GM19324 (cell line): ENCODE results near the gene WDR76.

Experiments used
- ATAC-seq: cut with Tn5 transposase; IDR thresholded peaks from one replicate; pipeline ENCODE4 v1.9.1; 2021; ENCODE audit warnings: mild to moderate bottlenecking, moderate library complexity; ENCODE audit not compliant: unreplicated experiment, low FRiP score

WDR76 gene

GRCh38 chr15:43873651-43874050 lies 46.8 kb downstream of the WDR76 start:
- ATAC-seq: no peak

- no peak for ATAC-seq
Measured at GRCh38 chr15:43876872-43877271, 50.1 kb downstream of the WDR76 start.

DNA sequence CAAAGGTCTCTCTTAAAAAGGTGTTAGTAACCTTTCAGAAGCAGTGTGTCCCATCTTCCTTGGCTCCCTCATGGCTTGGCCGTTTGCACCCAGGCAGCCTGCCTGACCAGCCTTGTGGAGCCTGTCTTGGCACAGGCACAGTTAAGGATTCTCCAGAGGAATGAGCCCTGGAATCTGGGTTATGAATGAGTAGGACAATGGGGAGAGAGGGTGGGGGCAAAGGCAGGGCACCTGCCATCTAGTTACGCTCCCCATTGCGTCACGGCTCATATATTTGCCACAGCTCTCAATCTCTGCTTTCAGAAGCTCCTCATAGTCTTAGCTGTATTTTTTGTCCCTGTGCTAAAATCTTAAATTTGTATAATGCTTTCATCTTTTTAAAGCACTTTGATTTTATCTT lies 50.6 kb downstream of the WDR76 start:
- no peak for ATAC-seq

DNA sequence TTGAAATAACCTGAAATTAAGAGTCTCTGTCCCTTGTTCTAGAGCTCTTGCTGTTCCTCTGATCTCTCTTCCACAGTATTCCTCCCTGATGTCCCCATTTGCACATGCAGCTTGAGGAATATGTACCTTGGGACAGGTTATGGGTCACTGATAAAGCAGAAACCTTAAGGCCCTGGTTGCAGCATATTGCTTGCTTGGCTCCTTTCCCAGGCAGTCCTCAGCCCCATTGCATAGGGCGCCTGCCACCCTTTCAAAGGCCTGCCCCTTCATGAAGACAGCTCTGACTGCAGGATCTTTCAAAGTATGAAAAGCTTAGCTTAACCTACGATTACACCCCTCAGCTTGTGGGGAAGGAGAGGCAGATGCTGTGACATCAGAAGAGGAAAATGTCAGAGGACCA lies 51.6 kb downstream of the WDR76 start:
- no peak for ATAC-seq

DNA sequence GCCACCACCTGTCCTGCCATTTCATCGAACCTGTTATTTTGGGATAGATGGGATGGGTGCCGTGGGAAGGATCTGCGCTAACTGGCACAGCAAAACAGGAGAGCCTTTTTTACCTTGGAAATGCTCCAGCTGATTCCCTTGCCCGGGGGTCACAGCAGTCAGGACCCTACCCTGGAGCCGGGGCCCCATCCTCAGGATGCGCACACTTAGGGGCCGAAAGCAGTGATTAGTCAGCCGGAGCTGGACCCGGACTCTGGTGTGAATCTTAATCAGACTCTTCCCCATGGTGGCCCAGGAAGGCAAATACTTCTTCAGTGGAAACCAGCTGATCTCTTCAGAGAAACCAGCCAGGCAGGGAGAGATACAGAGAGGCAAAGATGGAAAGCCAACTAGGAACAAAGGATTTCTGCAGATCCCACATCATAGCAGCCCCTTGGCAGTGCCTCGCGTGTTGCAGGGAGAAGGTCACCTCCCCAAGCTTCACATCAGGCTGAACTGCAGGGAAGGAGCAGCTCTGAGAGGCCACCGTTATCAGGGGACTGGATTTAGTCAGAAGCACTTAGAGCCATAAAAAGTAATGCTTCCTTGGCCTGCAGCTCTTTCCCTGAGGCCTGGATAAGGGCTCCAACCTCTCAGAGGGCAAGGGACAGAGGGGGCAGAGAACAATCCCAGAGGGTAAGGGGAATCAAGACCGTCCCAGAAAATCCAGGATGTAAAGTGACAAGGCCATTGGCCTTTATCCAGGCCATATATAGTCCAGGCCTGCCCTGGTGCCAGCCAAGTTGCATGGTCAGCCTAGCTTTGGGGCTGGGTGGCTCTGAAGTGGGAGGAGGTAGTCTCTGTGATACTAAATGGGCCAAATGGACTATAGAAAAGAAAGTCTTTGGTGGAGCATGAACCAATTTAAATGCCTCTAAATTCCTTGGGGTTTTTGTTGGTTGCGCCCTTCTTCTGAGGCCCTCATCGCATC lies 52.9 kb downstream of the WDR76 start:
- ATAC-seq: no peak

GRCh38 chr15:43880406-43881194 lies 53.8 kb downstream of the WDR76 start:
- no peak for ATAC-seq

- ATAC-seq: no peak
Measured at GRCh38 chr15:43881245-43881644, 54.4 kb downstream of the WDR76 start.

DNA sequence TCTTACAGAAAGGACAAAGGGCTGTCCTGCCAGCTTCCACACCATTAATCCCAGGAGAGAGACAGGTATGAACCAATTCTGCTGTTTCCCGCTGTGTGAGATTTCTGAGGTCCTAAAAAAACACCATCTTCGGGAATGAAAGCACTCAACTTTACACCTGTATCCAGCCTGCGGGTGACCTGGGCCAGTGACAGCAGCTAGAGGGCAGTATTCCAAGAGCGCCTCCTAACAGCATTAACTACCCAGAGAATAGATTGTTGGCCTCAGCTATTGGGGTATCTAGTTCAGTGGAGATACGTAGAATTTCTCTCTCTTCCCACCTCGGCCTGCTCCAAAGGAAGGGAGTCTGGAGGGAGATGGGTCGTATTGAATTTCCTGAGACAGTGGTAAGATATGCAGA lies 55.1 kb downstream of the WDR76 start:
- ATAC-seq: no peak

DNA sequence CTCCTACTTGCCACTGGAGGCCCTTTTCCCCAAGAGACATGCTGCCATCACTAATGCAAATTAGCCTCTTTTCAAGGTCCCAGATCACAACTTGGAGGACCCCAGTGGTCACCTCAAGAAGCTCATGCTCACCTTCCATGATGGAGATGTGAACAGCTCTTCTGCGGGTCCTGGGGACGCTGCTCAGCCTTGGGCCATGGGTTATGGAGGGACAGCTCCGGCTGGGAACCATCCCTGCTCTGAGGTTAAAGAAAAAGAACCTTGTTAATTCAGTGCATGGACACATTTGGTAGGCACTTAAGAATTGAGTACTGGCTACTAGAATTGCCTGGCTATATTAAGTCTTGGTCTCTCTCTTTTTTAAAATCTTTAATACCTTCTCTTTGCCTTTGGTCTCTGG lies 56.8 kb downstream of the WDR76 start:
- ATAC-seq: no peak

DNA sequence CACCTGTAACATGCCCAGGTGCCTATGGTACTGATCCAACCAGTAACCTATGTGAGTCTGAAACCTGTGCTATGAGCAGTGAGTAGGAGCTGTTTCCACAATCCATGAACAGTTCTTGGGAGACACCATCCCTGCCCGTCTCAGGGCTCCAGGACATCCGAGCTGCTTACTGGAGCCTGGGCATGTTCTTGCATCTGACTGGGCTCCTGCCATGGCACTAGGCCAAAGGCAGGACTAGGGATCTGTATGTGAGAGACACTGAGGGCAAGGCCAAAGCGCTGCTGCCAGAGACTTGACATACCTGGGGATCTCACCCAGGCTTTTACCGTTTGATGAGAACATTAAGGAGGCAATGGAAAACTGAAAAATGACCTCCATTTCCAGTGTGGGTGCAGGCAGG lies 59.8 kb downstream of the WDR76 start:
- ATAC-seq: no peak

- ATAC-seq: no peak
Measured at GRCh38 chr15:43887901-43888300, 61.1 kb downstream of the WDR76 start.

- ATAC-seq: no peak
Measured at GRCh38 chr15:43889042-43889441, 62.2 kb downstream of the WDR76 start.

GRCh38 chr15:43893956-43894355 lies 67.2 kb downstream of the WDR76 start:
- ATAC-seq: no peak

DNA sequence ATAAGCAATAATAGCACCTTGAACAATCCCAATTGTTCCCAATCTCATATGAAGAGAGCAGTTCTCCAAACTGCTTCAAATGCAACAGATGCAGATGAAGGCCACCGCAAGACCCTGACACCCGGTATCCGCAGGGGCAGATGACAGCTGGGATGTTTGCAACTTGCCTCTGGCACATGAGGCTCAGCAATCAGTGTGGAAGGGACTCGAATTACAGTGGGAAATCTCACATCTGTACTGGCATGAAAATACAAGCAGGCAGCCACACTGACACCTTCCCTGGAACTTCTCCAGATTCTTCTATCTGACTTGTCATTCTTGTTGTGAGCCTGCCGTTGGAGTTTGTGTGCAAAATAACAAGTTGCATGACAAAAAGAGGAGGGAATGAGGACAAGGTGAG lies 68.8 kb downstream of the WDR76 start:
- no peak for ATAC-seq

GRCh38 chr15:43896543-43896942 lies 69.7 kb downstream of the WDR76 start:
- ATAC-seq: no peak

DNA sequence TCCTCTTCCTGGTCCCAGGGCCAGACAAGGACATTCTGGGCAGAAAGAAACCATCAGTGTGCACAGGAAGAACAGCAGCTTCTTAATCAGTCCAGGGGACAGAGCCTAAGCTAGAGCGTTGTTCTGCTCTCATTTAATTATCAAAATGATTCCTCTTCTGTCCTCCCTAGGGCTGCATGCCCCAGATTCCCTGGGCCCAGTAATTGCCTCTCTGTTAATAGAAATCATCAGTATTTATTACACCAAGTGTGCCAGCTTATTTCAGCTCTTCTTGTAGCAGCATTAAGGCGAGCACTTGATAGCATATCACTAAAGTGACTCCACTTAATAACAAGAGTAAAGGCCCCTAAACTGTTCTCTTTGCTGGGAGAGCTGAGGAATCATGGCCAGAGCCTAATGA lies 72.1 kb downstream of the WDR76 start:
- ATAC-seq: no peak

- no peak for ATAC-seq
Measured at GRCh38 chr15:43899928-43900327, 73.1 kb downstream of the WDR76 start.

DNA sequence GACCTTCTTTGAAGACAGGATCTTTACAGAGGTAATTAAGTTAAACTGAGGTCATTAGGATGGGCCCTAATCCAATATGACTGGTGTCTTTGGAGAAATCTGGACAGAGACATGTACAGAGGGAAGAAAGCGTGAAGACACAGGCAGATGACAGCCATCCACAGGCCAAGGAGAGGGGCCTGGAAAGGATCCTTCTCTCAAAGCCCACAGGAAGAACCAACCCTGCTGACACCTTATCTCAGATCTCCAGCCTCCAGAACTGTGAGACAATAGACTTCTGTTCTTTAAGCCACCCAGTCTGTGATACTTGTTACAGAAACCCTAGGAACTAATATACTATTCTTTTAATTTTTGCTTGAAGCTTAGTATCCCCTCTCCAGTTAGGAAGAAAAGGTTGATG lies 74.2 kb downstream of the WDR76 start:
- ATAC-seq: no peak

- ATAC-seq: no peak
Measured at GRCh38 chr15:43901495-43901894, 74.7 kb downstream of the WDR76 start.

- no peak for ATAC-seq
Measured at GRCh38 chr15:43903864-43904290, 77.1 kb downstream of the WDR76 start.

GRCh38 chr15:43905755-43906154 lies 79.0 kb downstream of the WDR76 start:
- ATAC-seq: no peak
